Activated T-cell treated with anti-CD3 and anti-CD28 coated beads, Interleukin-2, amount 50 U/mL, for 4 hours (primary cell): ENCODE measurements around the gene HUS1B. TPM values are rescaled to one million over a fixed set of nuclear protein-coding genes. Genes with fewer than 3 reads are reported as not detected.
"Not testable (repeated sequence)": the region's sequence is repeated elsewhere in the genome, so short reads cannot be mapped to it uniquely, and the experiment has no call there.

Experiments used
- ATAC-seq, 2 donors: fragments of 200-7000 bp; cut with Tn5 transposase; one replicate each; pipeline ENCODE4 v1.10.0; 2021
- DNase-seq: peaks from one replicate; pipeline ENCODE4 v3.0.0-alpha.2; 2020
- H3K27me3 Mint-ChIP-seq: one replicate; pipeline ENCODE4 v1.8.0; 2021; ENCODE audit warnings: low read depth, mixed read lengths
- H3K36me3 Mint-ChIP-seq: one replicate; pipeline ENCODE4 v1.8.0; 2022; ENCODE audit warnings: mixed read lengths; ENCODE audit not compliant: insufficient read depth
- H3K4me1 Mint-ChIP-seq: one replicate; pipeline ENCODE4 v1.8.0; 2021; ENCODE audit warnings: low read depth, mixed read lengths
- H3K4me3 Mint-ChIP-seq: one replicate; pipeline ENCODE4 v1.8.0; 2021; ENCODE audit warnings: mild to moderate bottlenecking, moderate library complexity, mixed read lengths
- H3K9me3 Mint-ChIP-seq: one replicate; pipeline ENCODE4 v1.8.0; 2021; ENCODE audit warnings: mixed read lengths
- total RNA-seq, 3 donors: library from RNA; stranded (reverse); gene quantifications; one replicate each; pipeline ENCODE4 v1.2.1, GENCODE V29; 2021

HUS1B gene
- total RNA-seq, 3 donors from 2014 or later, result 1.8 to 2.5 (median 2.2) TPM

- Mint-ChIP-seq H3K9me3 (peaks cover 24% of the 10 kb centered on the region), H3K4me1 (peaks cover 71% of the 10 kb centered on the region), H3K36me3 (peaks cover 22% of the 10 kb centered on the region)
- DNase-seq, H3K4me3 Mint-ChIP-seq, H3K27me3 Mint-ChIP-seq, ATAC-seq: not testable (repeated sequence)
Observed at GRCh38 chr6:663788-664187, 6.9 kb upstream of the HUS1B start.

- no peaks in the 10 kb centered on the region for H3K27me3 Mint-ChIP-seq
- peaks cover 61% of the 10 kb centered on the region for H3K4me1 Mint-ChIP-seq
- ATAC-seq, result peak in 1 of 2 donors; percentile 34
- peaks cover 23% of the 10 kb centered on the region for H3K36me3 Mint-ChIP-seq
- peak overlapping the region; percentile 27 for H3K4me3 Mint-ChIP-seq
- peaks cover 9% of the 10 kb centered on the region for H3K9me3 Mint-ChIP-seq
- DNase-seq, result no peak
Observed at GRCh38 chr6:659716-660581, 3.0 kb upstream of the HUS1B start.

GRCh38 chr6:658244-658643 lies 1.3 kb upstream of the HUS1B start:
- Mint-ChIP-seq H3K9me3 (no peaks in the 10 kb centered on the region), H3K4me3 (no peak overlapping the region), H3K36me3 (peaks cover 25% of the 10 kb centered on the region), H3K4me1 (peaks cover 46% of the 10 kb centered on the region), H3K27me3 (no peaks in the 10 kb centered on the region)
- DNase-seq (no peak), ATAC-seq (no peak)

DNA sequence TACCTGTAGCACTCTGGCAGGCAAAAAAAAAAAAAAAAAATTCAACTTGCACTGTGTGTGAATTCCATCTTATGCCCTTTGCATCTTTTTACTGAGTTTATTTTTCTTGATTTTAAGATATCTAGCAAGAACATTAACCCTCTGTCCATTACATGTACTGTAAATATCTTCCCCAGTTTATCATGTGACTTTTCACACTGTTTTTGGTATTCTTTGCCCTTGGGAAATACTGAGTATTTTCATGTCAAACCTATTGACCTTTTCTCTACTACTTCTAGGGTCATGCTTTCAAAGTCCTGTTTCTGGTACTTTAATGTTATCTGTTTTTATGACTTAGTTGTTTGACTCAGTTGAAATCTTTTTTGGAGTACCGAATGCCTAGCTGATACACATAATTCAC lies 843 bp upstream of the HUS1B start:
- Mint-ChIP-seq H3K9me3 (no peaks in the 10 kb centered on the region), H3K4me1 (peaks cover 46% of the 10 kb centered on the region), H3K4me3 (no peak overlapping the region), H3K36me3 (peaks cover 25% of the 10 kb centered on the region), H3K27me3 (no peaks in the 10 kb centered on the region)
- ATAC-seq, result no peak
- DNase-seq, result no peak

DNA sequence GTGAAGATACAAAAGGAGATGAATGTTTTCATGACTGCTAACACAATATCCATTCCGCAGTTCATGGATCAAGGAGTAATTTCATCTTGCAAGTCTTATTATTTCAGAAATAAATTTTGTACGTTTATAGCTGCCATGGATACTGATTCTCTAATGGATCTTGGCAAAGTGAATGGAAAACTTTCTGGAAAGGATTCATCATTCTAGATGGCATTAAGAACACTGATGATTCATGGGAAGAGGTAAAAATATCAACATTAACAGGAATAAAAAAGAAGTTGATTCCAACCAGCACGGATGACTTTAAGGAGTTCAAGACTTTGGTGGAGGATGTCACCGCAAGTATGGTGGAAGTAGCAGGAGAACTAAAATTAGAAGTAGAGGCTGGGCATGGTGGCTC lies 2.8 kb downstream of the HUS1B start:
- Mint-ChIP-seq H3K4me1 (peaks cover 15% of the 10 kb centered on the region), H3K4me3 (no peak overlapping the region), H3K27me3 (no peaks in the 10 kb centered on the region), H3K36me3 (peaks cover 21% of the 10 kb centered on the region), H3K9me3 (no peaks in the 10 kb centered on the region)
- ATAC-seq, result no peak
- no peak for DNase-seq

GRCh38 chr6:652865-653264 lies 4.0 kb downstream of the HUS1B start:
- Mint-ChIP-seq H3K4me3 (no peak overlapping the region), H3K27me3 (no peaks in the 10 kb centered on the region), H3K4me1 (peaks cover 10% of the 10 kb centered on the region), H3K9me3 (no peaks in the 10 kb centered on the region), H3K36me3 (peaks cover 16% of the 10 kb centered on the region)
- no peak for DNase-seq
- ATAC-seq, result peak; percentile 56 to 67

DNA sequence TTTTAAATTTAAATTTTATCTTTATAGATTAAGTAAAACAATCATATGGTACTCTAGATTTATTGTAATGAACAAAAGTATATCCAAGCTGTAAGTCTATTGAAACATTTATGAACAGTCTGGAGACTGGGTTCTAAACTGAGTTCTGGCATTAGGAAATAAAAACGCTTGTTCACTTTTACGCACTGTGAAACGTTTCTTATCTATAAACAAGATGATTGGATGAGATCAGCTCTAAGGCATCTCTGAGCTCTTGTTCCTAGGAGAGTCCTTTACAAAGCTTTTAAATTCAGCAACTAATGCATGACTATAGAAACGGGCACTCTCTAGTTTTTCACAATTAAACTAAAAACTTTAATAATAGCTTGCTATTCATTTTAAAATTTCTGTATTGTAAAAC lies 6.8 kb downstream of the HUS1B start:
- DNase-seq, result no peak
- Mint-ChIP-seq H3K9me3 (no peaks in the 10 kb centered on the region), H3K36me3 (peaks cover 10% of the 10 kb centered on the region), H3K4me1 (peaks cover 30% of the 10 kb centered on the region), H3K27me3 (no peaks in the 10 kb centered on the region), H3K4me3 (no peak overlapping the region)
- no peak for ATAC-seq

- peaks cover 38% of the 10 kb centered on the region for H3K4me1 Mint-ChIP-seq
- DNase-seq (no peak), ATAC-seq (no peak)
- no peaks in the 10 kb centered on the region for H3K27me3 Mint-ChIP-seq
- no peaks in the 10 kb centered on the region for H3K9me3 Mint-ChIP-seq
- H3K36me3 Mint-ChIP-seq, result peaks cover 14% of the 10 kb centered on the region
- no peak overlapping the region for H3K4me3 Mint-ChIP-seq
Observed at GRCh38 chr6:642805-643204, 14.1 kb downstream of the HUS1B start.

GRCh38 chr6:641225-641985 lies 15.5 kb downstream of the HUS1B start:
- H3K4me3 Mint-ChIP-seq, result no peak overlapping the region
- peaks cover 19% of the 10 kb centered on the region for H3K36me3 Mint-ChIP-seq
- no peaks in the 10 kb centered on the region for H3K27me3 Mint-ChIP-seq
- H3K4me1 Mint-ChIP-seq, result peaks cover 28% of the 10 kb centered on the region
- H3K9me3 Mint-ChIP-seq, result no peaks in the 10 kb centered on the region
- ATAC-seq (no peak), DNase-seq (no peak)

DNA sequence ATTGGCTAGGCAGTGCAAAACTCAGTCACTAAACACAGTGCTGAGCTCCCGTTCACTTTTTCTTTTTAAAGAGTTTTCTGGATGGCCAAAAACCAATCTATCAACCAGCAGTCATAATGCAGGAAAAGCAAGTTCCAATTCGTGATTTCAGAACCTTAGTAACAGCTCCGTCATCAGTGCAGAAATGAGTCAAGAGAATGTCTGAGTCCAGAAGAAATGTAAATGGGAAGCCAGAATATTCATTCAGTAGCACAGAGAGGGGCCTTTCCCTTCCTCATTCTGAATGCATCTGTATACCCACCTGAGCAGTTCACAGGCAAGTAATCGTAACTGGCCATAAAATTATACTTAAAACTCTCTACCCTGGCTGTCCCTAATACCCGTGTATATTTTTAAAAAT lies 20.4 kb downstream of the HUS1B start:
- no peak overlapping the region for H3K4me3 Mint-ChIP-seq
- H3K4me1 Mint-ChIP-seq, result peaks cover 6% of the 10 kb centered on the region
- no peak for DNase-seq
- ATAC-seq, result peak; percentile 70 to 75
- H3K9me3 Mint-ChIP-seq, result no peaks in the 10 kb centered on the region
- H3K36me3 Mint-ChIP-seq, result peaks cover 31% of the 10 kb centered on the region
- no peaks in the 10 kb centered on the region for H3K27me3 Mint-ChIP-seq

DNA sequence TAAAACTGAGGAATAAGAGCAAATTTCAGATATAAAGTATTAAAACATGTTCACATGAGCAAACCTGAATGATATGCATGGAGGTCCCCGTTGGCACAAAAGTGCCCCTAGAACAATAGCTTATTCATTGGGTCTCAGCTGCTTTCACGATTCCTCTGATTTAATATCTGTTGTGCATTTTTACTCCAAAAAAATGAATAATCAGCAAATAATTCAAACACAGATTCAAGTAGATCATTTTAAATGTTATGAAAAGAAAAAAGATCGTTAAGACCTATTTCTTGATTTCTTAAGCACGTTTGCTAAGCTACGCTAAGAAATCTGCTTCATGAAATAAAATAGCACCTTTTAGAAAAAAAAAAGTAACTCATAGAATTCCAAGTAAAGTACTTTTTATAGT lies 21.7 kb downstream of the HUS1B start:
- DNase-seq, result no peak
- no peaks in the 10 kb centered on the region for H3K27me3 Mint-ChIP-seq
- H3K36me3 Mint-ChIP-seq, result peaks cover 28% of the 10 kb centered on the region
- no peak for ATAC-seq
- peaks cover 3% of the 10 kb centered on the region for H3K4me1 Mint-ChIP-seq
- H3K9me3 Mint-ChIP-seq, result no peaks in the 10 kb centered on the region
- H3K4me3 Mint-ChIP-seq, result no peak overlapping the region

- Mint-ChIP-seq H3K36me3 (peaks cover 32% of the 10 kb centered on the region), H3K4me1 (peaks cover 9% of the 10 kb centered on the region), H3K4me3 (no peak overlapping the region), H3K9me3 (no peaks in the 10 kb centered on the region), H3K27me3 (no peaks in the 10 kb centered on the region)
- ATAC-seq (no peak), DNase-seq (no peak)
Observed at GRCh38 chr6:633611-634010, 23.3 kb downstream of the HUS1B start.

GRCh38 chr6:628766-629165 lies 28.1 kb downstream of the HUS1B start:
- Mint-ChIP-seq H3K9me3 (no peaks in the 10 kb centered on the region), H3K27me3 (no peaks in the 10 kb centered on the region), H3K36me3 (peaks cover 26% of the 10 kb centered on the region), H3K4me3 (no peak overlapping the region), H3K4me1 (peaks cover 11% of the 10 kb centered on the region)
- ATAC-seq, result no peak
- DNase-seq, result no peak

- DNase-seq, result no peak
- H3K4me1 Mint-ChIP-seq, result peaks cover 11% of the 10 kb centered on the region
Observed at GRCh38 chr6:626236-626635, 30.7 kb downstream of the HUS1B start.

DNA sequence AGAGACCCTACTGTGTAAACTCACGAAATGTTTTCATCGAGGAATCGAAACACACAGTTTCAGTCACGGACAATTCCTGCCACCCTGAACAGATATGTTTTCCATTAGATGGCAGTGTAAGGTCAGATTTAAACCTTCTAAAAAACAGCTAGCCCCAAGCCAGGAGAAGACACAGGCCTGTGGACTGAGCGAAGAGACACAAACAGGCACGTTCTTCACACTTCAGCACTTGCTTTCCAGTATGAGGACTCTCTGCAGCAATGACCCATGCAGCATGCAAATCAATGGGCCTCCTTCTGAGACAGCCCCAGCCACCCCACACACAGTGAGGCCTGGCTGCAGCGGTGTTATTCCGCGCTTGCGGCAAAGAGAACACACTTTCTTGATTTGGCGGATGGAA lies 31.9 kb downstream of the HUS1B start:
- Mint-ChIP-seq H3K36me3 (peaks cover 21% of the 10 kb centered on the region), H3K4me1 (peaks cover 11% of the 10 kb centered on the region), H3K9me3 (no peaks in the 10 kb centered on the region), H3K4me3 (no peak overlapping the region), H3K27me3 (no peaks in the 10 kb centered on the region)
- ATAC-seq (no peak), DNase-seq (no peak)

More at GRCh38 chr6:626236-626635, 30.7 kb downstream of the HUS1B start:
- H3K4me3 Mint-ChIP-seq, result no peak overlapping the region
- no peaks in the 10 kb centered on the region for H3K27me3 Mint-ChIP-seq
- no peaks in the 10 kb centered on the region for H3K9me3 Mint-ChIP-seq
- H3K36me3 Mint-ChIP-seq, result peaks cover 21% of the 10 kb centered on the region
- ATAC-seq, result no peak
